22Rv1 (cell line): ENCODE results near the gene PC.

Experiments
- H3K27ac ChIP-seq: fragments of 450-650 bp; 2 replicates; pipeline ENCODE4 v1.5.1; 2017
- ZFX ChIP-seq: fragments of 450-650 bp; IDR thresholded peaks from 2 replicates; pipeline ENCODE4 v1.6.1; 2017; ENCODE audit warnings: antibody characterized with exemption, borderline replicate concordance
- TF ChIP-seq, protein P1 (sequence below): fragments of 450-650 bp; IDR thresholded peaks from 2 replicates; pipeline ENCODE4 v1.5.1; 2017; ENCODE audit warnings: mild to moderate bottlenecking

The PC gene

DNA sequence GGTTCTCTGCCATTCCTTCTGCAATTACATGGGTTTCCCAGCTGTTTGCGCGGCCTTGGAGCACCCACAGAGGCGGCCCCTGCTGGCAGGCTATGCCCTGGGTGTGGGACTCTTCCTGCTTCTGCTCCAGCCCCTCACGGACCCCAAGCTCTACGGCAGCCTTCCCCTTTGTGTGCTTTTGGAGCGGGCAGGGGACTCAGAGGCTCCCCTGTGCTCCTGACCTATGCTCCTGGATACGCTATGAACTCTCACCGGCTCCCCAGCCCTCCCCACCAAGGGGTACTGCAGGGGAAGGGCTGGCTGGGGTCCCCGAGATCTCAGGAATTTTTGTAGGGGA, 112.3 kb downstream of the PC start:
- TF ChIP-seq, protein P1, sequence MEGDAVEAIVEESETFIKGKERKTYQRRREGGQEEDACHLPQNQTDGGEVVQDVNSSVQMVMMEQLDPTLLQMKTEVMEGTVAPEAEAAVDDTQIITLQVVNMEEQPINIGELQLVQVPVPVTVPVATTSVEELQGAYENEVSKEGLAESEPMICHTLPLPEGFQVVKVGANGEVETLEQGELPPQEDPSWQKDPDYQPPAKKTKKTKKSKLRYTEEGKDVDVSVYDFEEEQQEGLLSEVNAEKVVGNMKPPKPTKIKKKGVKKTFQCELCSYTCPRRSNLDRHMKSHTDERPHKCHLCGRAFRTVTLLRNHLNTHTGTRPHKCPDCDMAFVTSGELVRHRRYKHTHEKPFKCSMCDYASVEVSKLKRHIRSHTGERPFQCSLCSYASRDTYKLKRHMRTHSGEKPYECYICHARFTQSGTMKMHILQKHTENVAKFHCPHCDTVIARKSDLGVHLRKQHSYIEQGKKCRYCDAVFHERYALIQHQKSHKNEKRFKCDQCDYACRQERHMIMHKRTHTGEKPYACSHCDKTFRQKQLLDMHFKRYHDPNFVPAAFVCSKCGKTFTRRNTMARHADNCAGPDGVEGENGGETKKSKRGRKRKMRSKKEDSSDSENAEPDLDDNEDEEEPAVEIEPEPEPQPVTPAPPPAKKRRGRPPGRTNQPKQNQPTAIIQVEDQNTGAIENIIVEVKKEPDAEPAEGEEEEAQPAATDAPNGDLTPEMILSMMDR, result no peak
- no peak for TF ChIP-seq ZFX
- no peak overlapping the region for H3K27ac ChIP-seq

DNA sequence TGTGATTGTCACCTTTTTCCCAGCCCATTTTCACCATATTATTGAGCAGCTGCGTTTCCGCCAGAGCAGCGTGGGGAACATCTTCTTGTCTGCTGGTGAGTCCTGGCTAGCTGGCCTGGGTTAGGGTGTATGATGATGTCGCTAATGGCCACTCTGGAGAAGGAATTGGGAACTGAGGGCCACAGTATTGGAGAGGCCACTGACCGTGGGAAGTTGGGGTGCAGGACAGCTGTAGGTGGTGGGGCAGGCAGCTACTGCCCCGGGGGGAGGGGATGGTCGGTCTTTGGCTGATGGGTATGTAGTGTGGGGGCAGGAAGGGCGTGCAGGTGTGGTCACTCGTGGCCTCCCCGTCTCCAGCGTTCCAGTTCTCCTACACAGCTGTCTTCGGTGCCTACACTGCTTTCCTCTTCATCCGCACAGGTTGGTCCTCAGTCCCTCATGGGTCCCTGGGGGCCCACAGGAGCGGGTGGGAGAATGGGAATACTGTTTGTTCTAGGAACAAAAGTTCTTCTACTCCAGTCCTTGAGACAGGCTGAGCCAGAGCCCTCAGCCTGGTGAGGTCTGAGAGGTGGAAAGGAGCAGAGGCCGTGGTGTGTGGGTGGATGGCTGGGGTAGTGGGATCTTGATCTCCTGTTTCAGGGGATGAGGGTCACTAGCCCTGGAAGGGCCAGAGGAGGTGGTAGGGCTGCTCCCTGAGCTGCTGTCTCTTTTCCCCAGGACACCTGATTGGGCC, 112.9 kb downstream of the PC start:
- TF ChIP-seq ZFX, result no peak
- TF ChIP-seq, protein P1, result no peak
- no peak overlapping the region for H3K27ac ChIP-seq

DNA sequence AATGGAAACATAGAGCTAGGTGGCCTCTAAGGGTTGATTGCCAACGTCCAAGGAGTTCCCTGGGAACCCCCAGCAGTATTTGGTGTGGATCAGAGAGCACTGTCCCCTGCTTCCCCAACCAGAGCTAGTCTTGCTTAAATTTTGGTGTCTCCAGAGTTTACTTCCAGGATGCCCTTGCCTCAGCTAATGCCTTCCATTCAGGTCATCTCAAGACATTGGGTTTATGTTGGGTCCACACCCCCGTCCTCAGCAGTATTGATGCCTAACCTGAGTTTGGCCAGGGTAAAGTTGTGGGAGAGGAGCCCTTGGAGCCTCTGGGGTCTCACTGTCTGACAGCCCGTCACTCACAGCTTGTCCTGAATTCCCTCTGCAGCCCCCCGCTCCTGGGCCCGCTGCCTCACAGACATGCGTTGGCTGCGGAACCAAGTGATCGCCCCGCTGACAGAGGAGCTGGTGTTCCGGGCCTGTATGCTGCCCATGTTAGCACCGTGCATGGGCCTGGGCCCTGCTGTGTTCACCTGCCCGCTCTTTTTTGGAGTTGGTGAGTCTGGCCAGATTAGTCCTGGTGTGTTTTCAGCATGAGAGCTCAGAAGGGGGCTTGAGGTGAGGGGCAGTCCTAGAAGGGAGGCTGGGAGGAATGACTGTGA, 113.6 kb downstream of the PC start:
- H3K27ac ChIP-seq, result peak overlapping the region; percentile 82
- TF ChIP-seq, protein P1, result no peak
- TF ChIP-seq ZFX, result no peak

DNA sequence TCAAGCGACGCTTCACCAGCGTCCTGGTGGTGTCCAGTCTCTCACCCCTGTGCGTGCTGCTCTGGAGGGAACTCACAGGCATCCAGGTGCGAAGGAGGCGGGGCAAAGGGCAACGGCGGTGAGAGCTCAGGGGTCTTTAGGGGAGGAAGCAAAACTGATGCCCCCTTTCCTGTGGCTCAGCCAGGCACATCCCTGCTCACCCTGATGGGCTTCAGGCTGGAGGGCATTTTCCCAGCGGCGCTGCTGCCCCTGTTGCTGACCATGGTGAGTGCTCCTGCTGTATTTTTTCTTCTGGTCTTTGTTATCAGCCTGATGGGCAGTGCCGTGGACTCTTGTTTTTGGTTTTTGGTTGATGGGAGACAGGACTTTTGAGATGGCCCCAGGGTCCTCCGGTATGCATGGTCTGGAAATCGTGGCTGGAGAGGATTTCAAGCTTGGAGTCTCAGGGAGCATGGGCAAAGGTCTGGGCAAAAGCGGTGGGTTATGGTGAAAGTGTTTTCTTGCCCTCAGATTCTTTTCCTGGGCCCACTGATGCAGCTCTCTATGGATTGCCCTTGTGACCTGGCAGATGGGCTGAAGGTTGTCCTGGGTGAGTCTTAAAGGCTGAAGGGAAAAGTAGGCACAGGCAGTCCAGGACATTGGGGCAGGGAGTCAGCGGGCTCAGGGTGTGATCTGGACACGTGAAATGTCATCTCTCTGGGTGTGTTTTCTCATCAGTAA, 114.2 kb downstream of the PC start:
- no peak for TF ChIP-seq ZFX
- TF ChIP-seq, protein P1, result no peak
- H3K27ac ChIP-seq, result peak overlapping the region; percentile 82

DNA sequence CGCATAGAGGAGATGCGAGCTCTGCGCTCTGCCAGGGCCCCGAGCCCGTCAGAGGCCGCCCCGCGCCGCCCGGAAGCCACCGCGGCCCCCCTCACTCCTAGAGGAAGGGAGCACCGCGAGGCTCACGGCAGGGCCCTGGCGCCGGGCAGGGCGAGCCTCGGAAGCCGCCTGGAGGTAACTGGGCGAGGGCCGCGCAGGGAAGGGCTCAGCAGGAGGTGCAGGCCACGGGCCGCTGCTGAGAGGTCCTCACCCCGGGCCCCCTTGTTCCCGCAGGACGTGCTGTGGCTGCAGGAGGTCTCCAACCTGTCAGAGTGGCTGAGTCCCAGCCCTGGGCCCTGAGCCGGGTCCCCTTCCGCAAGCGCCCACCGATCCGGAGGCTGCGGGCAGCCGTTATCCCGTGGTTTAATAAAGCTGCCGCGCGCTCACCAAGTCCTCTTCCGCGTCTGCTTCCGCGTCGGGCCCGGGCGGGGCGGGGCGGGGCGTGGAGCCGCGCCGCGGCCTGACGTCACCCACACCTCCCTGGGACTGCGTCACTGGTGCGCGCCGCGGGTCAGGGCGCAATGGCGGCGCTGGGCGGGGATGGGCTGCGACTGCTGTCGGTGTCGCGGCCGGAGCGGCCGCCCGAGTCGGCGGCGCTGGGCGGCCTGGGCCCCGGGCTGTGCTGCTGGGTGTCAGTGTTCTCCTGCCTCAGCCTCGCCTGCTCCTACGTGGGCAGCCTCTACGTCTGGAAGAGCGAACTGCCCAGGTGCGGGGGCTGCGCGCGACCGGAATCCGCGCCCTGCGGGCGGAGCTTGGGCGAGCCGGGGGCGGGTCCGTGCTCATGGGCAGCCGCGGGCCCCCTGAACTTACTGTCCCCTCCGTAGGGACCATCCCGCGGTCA, 115.0 kb downstream of the PC start, which contains the start of gene RCE1:
Gene RCE1, plus strand, starts transcription at position 546 of the 880 bp plus-strand sequence. Its CDS starts 15 bp downstream, at position 561.
- TF ChIP-seq ZFX, result no peak
- TF ChIP-seq, protein P1, result no peak

DNA sequence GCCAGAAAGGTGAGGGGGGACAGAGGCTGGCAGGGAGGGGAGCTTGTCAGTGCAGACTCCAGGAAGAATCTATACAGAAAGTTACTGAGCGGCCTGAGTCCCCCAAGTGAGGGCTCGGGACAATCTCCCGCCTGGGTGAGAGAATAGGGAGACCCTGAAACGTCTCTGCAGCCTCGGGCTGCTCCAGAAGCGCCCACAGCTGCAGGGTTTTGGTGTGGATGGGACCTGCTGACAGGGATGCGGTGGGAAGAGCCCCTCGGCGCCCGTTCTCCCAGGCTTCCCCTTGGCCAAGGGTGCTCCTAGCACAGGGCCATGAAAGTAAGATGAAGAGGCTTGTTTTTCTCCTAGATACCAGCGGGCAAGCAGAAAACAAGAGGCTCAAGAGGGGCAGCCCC, 115.7 kb downstream of the PC start:
- H3K27ac ChIP-seq, result peak overlapping the region; percentile 82
- TF ChIP-seq, protein P1, result no peak
- no peak for TF ChIP-seq ZFX

More for the DNA sequence above, 115.0 kb downstream of the PC start, which contains the start of gene RCE1:
- peak within 1 kb of the TSS; percentile 82 for H3K27ac ChIP-seq
